ENCODE data around the gene GMPPA. TPM values are rescaled to one million over a fixed set of nuclear protein-coding genes. Genes with fewer than 3 reads are reported as not detected.
A peak's percentile ranks its signal among the peaks of the same experiment; 100 is the strongest.

GMPPA gene
- total RNA-seq, 1 donor from 2014 or later, result 49.2 TPM

GRCh38 chr2:219506153-219506801 lies 7.6 kb downstream of the GMPPA start:
- DNase-seq (ENCODE audit: low spot score), result no peak

GRCh38 chr2:219506802-219507526 lies 8.3 kb downstream of the GMPPA start:
- no peak for DNase-seq (ENCODE audit: low spot score)

GRCh38 chr2:219507581-219508443 lies 9.1 kb downstream of the GMPPA start:
- no peak for DNase-seq (ENCODE audit: low spot score)

GRCh38 chr2:219508444-219508734 lies 9.7 kb downstream of the GMPPA start:
- DNase-seq (ENCODE audit: low spot score), result no peak

- no peak for DNase-seq (ENCODE audit: low spot score)
These were observed 10.5 kb downstream of the GMPPA start for GRCh38 chr2:219508971-219509779.

- peak; percentile 45 for DNase-seq (ENCODE audit: low spot score)
These were observed 11.3 kb downstream of the GMPPA start for GRCh38 chr2:219509780-219510511.

GRCh38 chr2:219510512-219511135 lies 11.9 kb downstream of the GMPPA start:
- DNase-seq (ENCODE audit: low spot score), result no peak

- no peak for DNase-seq (ENCODE audit: low spot score)
These were observed 13.0 kb downstream of the GMPPA start for GRCh38 chr2:219511547-219512325.

- DNase-seq (ENCODE audit: low spot score), result no peak
These were observed 14.0 kb downstream of the GMPPA start for GRCh38 chr2:219512524-219513216.

- DNase-seq (ENCODE audit: low spot score), result no peak
These were observed 15.1 kb downstream of the GMPPA start for GRCh38 chr2:219513787-219514186.

- DNase-seq (ENCODE audit: low spot score), result no peak
These were observed 15.6 kb downstream of the GMPPA start, which contains the start of gene ASIC4 for GRCh38 chr2:219514196-219514761. Gene ASIC4, plus strand, starts transcription at chr2:219514482. Its CDS starts 243 bp downstream, at chr2:219514725.

- no peak for DNase-seq (ENCODE audit: low spot score)
These were observed 16.1 kb downstream of the GMPPA start for GRCh38 chr2:219514836-219515235.

- DNase-seq (ENCODE audit: low spot score), result no peak
These were observed 17.4 kb downstream of the GMPPA start for GRCh38 chr2:219515874-219516629.

- DNase-seq (ENCODE audit: low spot score), result no peak
These were observed 18.2 kb downstream of the GMPPA start for GRCh38 chr2:219516888-219517287.

GRCh38 chr2:219517954-219518778 lies 19.5 kb downstream of the GMPPA start:
- no peak for DNase-seq (ENCODE audit: low spot score)

GRCh38 chr2:219519526-219519916 lies 20.8 kb downstream of the GMPPA start:
- no peak for DNase-seq (ENCODE audit: low spot score)

- DNase-seq (ENCODE audit: low spot score), result no peak
These were observed 21.4 kb downstream of the GMPPA start for GRCh38 chr2:219520079-219520478.

All from mucosa of gallbladder (tissue), 1 donor.